ENCODE data around the gene GCLC.
"Not testable (repeated sequence)": the region's sequence is repeated elsewhere in the genome, so short reads cannot be mapped to it uniquely, and the experiment has no call there.

Gene GCLC

GRCh38 chr6:53544470-53545308 lies at the start of gene GCLC:
Gene GCLC, minus strand, starts transcription at chr6:53545101. Its CDS starts 456 bp downstream, at chr6:53544645.
- in situ Hi-C loops (cut with MboI; ENCODE audit: low sequenced_read_pairs) = no loop called here

GRCh38 chr6:53594596-53594995 lies 49.7 kb upstream of the GCLC start:
- in situ Hi-C loops (cut with MboI; ENCODE audit: low sequenced_read_pairs) = no loop called here

GRCh38 chr6:53593001-53593488 lies 48.1 kb upstream of the GCLC start:
- in situ Hi-C loops (cut with MboI; ENCODE audit: low sequenced_read_pairs) = no loop called here

GRCh38 chr6:53591873-53592272 lies 47.0 kb upstream of the GCLC start:
- in situ Hi-C loops (cut with MboI; ENCODE audit: low sequenced_read_pairs) = no loop called here

GRCh38 chr6:53588816-53589509 lies 44.1 kb upstream of the GCLC start:
- in situ Hi-C loops (cut with MboI; ENCODE audit: low sequenced_read_pairs) = no loop called here

DNA sequence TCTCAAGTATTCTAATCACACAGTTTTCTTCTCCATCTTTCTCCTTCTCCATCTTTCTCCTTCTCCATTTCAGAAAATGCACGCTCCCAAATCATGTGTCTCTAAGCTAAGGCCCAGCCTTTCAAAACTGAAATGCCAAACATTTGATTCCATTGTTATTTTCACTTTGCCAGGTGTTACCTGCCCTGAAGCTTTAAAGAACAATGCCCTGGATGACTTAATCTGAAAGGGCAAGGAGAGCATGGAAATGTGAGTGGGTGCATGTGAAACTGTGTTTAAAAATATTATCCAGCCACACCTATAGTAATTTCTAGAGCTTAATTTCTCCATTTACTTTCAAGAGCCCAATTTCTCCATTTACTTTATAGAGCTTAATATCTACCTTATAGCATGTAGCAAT lies 42.4 kb upstream of the GCLC start:
- in situ Hi-C loops (cut with MboI; ENCODE audit: low sequenced_read_pairs) = no loop called here

- in situ Hi-C loops (cut with MboI; ENCODE audit: low sequenced_read_pairs) = no loop called here
Observed at GRCh38 chr6:53585208-53585900, 40.5 kb upstream of the GCLC start.

- in situ Hi-C loops (cut with MboI; ENCODE audit: low sequenced_read_pairs) = no loop called here
Observed at GRCh38 chr6:53584726-53585125, 39.8 kb upstream of the GCLC start.

DNA sequence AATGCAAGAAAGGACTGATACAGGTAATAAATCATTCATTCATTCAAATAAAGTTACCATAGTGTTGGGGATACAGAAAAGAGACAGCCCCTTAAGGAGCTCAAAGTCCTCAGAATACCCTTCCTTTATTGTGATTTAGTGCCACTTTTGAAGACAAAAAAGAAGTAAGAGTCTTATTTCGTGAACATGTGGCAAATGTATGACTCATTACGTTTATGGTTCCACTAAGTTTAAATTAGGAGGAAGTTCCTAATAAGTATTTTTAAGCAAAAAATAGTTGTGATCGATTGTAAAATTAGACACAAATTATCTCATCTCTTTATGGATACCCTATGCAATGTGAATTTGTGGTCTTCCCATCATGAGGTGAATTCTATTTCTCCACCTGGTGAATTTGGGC lies 38.5 kb upstream of the GCLC start:
- in situ Hi-C loops (cut with MboI; ENCODE audit: low sequenced_read_pairs) = no loop called here

- in situ Hi-C loops (cut with MboI; ENCODE audit: low sequenced_read_pairs) = no loop called here
Observed at GRCh38 chr6:53582963-53583362, 38.1 kb upstream of the GCLC start.

DNA sequence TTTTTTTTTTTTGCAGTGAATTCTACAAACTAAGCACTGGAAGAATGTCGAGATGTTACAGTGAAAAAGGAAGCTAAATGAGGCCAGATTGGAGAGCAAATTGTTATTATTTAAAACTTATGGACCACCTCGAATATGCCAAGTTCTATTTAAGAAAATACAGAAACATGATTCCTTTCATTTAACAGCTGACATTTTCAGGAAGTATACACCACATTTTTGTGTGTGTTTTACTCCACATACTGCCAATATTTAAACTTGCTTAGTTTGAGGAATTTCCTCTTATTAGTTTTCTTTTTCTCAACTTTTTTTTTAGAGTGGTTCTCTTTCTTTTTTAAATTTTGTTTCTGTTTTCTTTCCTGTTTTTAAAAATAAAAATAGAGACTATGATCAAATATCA lies 37.0 kb upstream of the GCLC start:
- in situ Hi-C loops (cut with MboI; ENCODE audit: low sequenced_read_pairs) = no loop called here

DNA sequence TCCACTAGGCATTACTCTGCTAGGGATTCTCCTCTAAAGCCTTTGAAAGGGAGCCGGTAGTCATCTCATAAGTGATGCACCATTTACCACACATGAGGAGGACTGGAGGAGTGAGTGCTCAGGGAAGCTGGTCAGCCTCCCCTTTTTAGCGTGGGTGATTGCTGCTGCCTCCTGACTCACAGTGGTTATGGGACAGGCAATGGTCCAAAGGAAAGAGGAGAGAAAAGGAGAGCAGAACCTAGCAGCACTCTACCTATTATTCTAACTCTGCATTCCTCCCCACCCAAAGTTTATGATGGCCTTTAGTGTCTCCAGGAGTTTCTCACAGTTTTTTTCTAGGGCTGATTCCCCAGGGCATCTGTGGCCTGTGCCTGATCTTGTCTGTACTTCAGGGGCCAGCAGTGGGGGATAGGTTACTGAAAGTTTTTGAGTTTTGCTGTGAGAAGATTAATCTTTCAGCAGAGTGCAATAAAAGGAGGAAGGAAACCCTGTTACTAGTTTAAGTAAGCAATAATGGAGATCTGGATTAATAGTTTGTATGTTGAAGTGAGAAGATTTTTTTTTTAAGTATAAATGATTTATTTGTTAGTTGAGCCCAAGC lies 36.4 kb upstream of the GCLC start:
- in situ Hi-C loops (cut with MboI; ENCODE audit: low sequenced_read_pairs) = no loop called here

GRCh38 chr6:53579338-53579737 lies 34.4 kb upstream of the GCLC start:
- in situ Hi-C loops (cut with MboI; ENCODE audit: low sequenced_read_pairs) = no loop called here

- in situ Hi-C loops (cut with MboI; ENCODE audit: low sequenced_read_pairs) = no loop called here
Observed at GRCh38 chr6:53578371-53578770, 33.5 kb upstream of the GCLC start.

GRCh38 chr6:53573299-53573698 lies 28.4 kb upstream of the GCLC start:
- in situ Hi-C loops (cut with MboI; ENCODE audit: low sequenced_read_pairs) = no loop called here

GRCh38 chr6:53572379-53572778 lies 27.5 kb upstream of the GCLC start:
- in situ Hi-C loops (cut with MboI; ENCODE audit: low sequenced_read_pairs) = not testable (repeated sequence)

DNA sequence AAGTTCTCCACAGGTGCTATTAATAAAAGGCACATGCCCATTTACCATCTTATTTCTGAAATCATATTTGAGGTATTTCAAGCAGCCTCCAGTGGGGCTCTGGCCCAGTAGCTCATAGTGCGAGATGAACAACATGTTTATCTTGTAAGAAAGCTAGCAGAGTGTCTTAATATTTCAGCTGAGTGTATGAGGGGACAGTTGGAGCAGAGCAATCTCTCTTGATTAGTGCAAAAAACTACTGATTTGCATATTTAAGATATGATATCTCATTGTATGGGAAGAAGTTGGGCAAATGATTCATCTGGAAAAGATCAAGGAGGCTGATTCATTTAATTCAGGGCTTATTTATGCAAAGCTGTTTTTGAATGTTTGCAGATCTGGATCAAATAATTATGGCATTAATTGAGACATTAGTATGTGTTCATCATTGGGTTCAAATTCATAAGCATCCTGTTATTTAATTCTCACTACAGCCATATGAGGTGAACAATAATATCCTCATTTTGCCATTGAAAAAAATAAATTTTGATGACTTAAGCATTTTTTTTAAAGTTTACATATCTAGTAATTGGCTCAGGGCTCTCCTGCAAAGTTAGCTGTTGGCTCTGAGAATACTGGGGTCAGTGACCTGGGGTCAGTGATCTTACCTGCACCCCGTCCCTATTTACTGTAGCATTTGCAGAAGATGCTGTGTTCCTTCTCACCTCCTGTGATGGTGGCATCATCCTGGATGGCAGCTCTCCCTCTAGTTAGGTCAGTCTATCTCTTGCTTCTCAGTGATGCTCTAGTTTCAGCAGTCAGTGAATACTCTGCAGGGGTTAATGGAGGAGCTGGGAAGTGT lies 24.1 kb upstream of the GCLC start:
- in situ Hi-C loops (cut with MboI; ENCODE audit: low sequenced_read_pairs) = no loop called here

DNA sequence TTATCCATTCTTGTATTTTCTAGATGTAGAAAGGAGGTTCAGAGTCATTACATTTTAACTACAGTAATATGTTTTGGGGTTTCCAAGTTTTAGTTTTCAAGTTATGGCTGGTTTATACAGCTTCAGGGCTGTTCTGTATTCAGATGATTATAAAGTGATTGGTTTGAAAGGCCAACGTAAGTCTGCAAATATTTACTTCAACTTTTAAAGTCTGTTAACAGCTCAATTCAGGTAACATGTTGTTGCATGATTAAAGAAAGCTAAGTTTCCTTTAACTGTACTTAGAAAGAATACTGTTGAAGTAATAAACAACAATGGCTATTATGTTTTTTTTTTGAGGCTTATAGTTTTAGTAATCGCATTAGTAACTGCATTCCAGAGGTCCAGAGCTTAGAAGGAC lies 22.8 kb upstream of the GCLC start:
- in situ Hi-C loops (cut with MboI; ENCODE audit: low sequenced_read_pairs) = no loop called here

DNA sequence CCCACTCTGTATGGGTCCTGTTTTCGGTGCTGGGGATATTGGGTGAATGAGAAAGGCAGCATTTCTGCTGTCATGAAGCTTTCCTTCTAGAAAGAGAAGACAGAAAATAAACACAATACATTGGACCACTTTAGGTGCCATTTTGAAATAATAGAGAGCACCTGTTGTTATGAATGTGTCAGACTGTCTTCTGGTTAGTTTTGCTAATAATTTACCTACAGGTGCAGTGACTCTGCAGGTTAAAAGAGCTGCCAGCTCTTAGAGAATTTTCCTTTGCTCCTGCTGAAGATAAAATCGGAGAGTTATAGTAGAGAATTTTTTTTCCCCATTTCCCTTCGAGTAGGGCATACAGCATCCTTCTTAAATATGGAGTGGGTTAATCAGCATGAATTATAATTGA lies 21.9 kb upstream of the GCLC start:
- in situ Hi-C loops (cut with MboI; ENCODE audit: low sequenced_read_pairs) = no loop called here

- in situ Hi-C loops (cut with MboI; ENCODE audit: low sequenced_read_pairs) = no loop called here
Observed at GRCh38 chr6:53565886-53566285, 21.0 kb upstream of the GCLC start.
